ENCODE results near the gene CCER1. TPM values are rescaled to one million over a fixed set of nuclear protein-coding genes. Genes with fewer than 3 reads are reported as not detected.

CCER1 gene
- total and polyA plus RNA-seq, 2 experiments from 2014 or later = not detected

DNA sequence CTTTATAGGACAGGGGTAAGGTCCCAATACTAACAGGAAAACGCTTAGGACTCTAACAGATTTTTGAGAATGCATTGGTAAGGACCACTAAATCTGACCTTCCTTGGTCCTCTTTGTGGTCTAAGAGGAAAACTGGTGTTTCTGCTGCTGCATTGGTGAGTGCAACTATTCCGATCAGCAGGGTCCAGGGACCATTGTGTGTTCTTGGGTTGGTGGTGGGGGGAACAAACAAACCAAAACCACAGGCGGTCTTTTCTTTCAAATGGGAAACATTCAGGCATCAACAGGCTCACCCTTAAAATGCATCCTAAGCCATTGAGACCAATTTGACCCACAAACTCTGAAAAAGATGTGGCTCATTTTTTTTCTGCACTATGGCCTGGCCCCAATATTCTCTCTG, 29.1 kb upstream of the CCER1 start:
- peak overlapping the region; percentile 70 for H3K4me2 ChIP-seq
- no peaks in the 10 kb centered on the region for H3K36me3 ChIP-seq (ENCODE audit: insufficient read depth)
- ATAC-seq (peak; percentile 91), DNase-seq (ENCODE audit: low spot score) (peak; percentile 53)
- H3K27ac ChIP-seq (ENCODE audit: low read depth) = no peak overlapping the region
- H2AFZ ChIP-seq = no peak overlapping the region
- peaks cover 7% of the 10 kb centered on the region; the same call in 1 of the 2 replicates for H3K9me2 ChIP-seq (ENCODE audit: insufficient read depth)
- Mint-ChIP-seq H3K27ac (no peak overlapping the region), H3K9me3 (peaks cover 21% of the 10 kb centered on the region), H3K36me3 (ENCODE audit: low read depth) (peaks cover 6% of the 10 kb centered on the region; the same call in 1 of the 3 replicates), H3K4me1 (peaks cover 20% of the 10 kb centered on the region), H3K27me3 (ENCODE audit: insufficient read depth, low read depth, poor library complexity) (peaks cover 54% of the 10 kb centered on the region), H3K4me3 (peak overlapping the region; percentile 37)
- 0 out of 2 replicates have a peak, but pooled peaks cover 5% of the 10 kb centered on the region for H3F3A ChIP-seq (replicated peaks; ENCODE audit: low read depth)
- peaks cover 94% of the 10 kb centered on the region for H3K27me3 ChIP-seq (ENCODE audit: insufficient read depth)
- H3K4me1 ChIP-seq (ENCODE audit: insufficient read depth) = peaks cover 16% of the 10 kb centered on the region
- H3K79me2 ChIP-seq (replicated peaks; ENCODE audit: insufficient read depth) = no peaks in the 10 kb centered on the region
- peak overlapping the region; percentile 17; the same call in 1 of the 2 replicates for H3K4me3 ChIP-seq
- TF ChIP-seq REST (IDR thresholded peaks at IDR 0.05; ENCODE audit: unreplicated experiment) (no peak), ZNF114 (CRISPR knock-in tag; IDR thresholded peaks at IDR 0.05) (no peak), NANOG (IDR thresholded peaks at IDR 0.05; ENCODE audit: borderline replicate concordance) (peak; percentile 45; the same call in 1 of the 2 replicates), EZH2phosphoT487 (IDR thresholded peaks at IDR 0.05; ENCODE audit: unreplicated experiment) (no peak), EZH2 (IDR thresholded peaks at IDR 0.05; ENCODE audit: low read depth, unreplicated experiment) (no peak), STAT1 (IDR thresholded peaks at IDR 0.05; ENCODE audit: unreplicated experiment) (no peak), CTCF (conservative IDR thresholded peaks at IDR 0.05; ENCODE audit: low read depth in 2 of 2) (no peak), POLR2AphosphoS5 (IDR thresholded peaks at IDR 0.05; ENCODE audit: low read depth) (no peak)
- TF ChIP-seq, protein P1, sequence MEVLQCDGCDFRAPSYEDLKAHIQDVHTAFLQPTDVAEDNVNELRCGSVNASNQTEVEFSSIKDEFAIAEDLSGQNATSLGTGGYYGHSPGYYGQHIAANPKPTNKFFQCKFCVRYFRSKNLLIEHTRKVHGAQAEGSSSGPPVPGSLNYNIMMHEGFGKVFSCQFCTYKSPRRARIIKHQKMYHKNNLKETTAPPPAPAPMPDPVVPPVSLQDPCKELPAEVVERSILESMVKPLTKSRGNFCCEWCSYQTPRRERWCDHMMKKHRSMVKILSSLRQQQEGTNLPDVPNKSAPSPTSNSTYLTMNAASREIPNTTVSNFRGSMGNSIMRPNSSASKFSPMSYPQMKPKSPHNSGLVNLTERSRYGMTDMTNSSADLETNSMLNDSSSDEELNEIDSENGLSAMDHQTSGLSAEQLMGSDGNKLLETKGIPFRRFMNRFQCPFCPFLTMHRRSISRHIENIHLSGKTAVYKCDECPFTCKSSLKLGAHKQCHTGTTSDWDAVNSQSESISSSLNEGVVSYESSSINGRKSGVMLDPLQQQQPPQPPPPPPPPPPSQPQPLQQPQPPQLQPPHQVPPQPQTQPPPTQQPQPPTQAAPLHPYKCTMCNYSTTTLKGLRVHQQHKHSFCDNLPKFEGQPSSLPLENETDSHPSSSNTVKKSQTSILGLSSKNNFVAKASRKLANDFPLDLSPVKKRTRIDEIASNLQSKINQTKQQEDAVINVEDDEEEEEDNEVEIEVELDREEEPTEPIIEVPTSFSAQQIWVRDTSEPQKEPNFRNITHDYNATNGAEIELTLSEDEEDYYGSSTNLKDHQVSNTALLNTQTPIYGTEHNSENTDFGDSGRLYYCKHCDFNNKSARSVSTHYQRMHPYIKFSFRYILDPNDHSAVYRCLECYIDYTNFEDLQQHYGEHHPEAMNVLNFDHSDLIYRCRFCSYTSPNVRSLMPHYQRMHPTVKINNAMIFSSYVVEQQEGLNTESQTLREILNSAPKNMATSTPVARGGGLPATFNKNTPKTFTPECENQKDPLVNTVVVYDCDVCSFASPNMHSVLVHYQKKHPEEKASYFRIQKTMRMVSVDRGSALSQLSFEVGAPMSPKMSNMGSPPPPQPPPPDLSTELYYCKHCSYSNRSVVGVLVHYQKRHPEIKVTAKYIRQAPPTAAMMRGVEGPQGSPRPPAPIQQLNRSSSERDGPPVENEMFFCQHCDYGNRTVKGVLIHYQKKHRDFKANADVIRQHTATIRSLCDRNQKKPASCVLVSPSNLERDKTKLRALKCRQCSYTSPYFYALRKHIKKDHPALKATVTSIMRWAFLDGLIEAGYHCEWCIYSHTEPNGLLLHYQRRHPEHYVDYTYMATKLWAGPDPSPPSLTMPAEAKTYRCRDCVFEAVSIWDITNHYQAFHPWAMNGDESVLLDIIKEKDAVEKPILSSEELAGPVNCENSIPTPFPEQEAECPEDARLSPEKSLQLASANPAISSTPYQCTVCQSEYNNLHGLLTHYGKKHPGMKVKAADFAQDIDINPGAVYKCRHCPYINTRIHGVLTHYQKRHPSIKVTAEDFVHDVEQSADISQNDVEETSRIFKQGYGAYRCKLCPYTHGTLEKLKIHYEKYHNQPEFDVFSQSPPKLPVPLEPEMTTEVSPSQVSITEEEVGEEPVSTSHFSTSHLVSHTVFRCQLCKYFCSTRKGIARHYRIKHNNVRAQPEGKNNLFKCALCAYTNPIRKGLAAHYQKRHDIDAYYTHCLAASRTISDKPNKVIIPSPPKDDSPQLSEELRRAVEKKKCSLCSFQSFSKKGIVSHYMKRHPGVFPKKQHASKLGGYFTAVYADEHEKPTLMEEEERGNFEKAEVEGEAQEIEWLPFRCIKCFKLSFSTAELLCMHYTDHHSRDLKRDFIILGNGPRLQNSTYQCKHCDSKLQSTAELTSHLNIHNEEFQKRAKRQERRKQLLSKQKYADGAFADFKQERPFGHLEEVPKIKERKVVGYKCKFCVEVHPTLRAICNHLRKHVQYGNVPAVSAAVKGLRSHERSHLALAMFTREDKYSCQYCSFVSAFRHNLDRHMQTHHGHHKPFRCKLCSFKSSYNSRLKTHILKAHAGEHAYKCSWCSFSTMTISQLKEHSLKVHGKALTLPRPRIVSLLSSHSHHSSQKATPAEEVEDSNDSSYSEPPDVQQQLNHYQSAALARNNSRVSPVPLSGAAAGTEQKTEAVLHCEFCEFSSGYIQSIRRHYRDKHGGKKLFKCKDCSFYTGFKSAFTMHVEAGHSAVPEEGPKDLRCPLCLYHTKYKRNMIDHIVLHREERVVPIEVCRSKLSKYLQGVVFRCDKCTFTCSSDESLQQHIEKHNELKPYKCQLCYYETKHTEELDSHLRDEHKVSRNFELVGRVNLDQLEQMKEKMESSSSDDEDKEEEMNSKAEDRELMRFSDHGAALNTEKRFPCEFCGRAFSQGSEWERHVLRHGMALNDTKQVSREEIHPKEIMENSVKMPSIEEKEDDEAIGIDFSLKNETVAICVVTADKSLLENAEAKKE (CRISPR knock-in tag; IDR thresholded peaks at IDR 0.05) = peak; percentile 73
- H4K20me1 ChIP-seq (replicated peaks; ENCODE audit: insufficient read depth) = peaks cover 8% of the 10 kb centered on the region
